Activated naive CD4-positive, alpha-beta T cell treated with anti-CD3 and anti-CD28 coated beads, Interleukin-2, amount 50 U/mL, for 24 hours (primary cell): ENCODE results near the gene RAB8B.
A peak's percentile ranks its signal among the peaks of the same experiment; 100 is the strongest.
"Not testable (repeated sequence)": the region's sequence is repeated elsewhere in the genome, so short reads cannot be mapped to it uniquely, and the experiment has no call there.

Experiments
- H3K27ac Mint-ChIP-seq: one replicate; pipeline ENCODE4 v1.8.0; 2021; ENCODE audit warnings: mild to moderate bottlenecking, mixed read lengths
- H3K27me3 Mint-ChIP-seq: one replicate; pipeline ENCODE4 v1.8.0; 2021; ENCODE audit warnings: mixed read lengths
- H3K36me3 Mint-ChIP-seq: one replicate; pipeline ENCODE4 v1.8.0; 2021; ENCODE audit warnings: mixed read lengths
- H3K4me1 Mint-ChIP-seq: one replicate; pipeline ENCODE4 v1.8.0; 2021; ENCODE audit warnings: mixed read lengths
- H3K4me3 Mint-ChIP-seq: one replicate; pipeline ENCODE4 v1.8.0; 2021; ENCODE audit warnings: mild to moderate bottlenecking, mixed read lengths
- H3K9me3 Mint-ChIP-seq: one replicate; pipeline ENCODE4 v1.8.0; 2021; ENCODE audit warnings: mixed read lengths

RAB8B gene

DNA sequence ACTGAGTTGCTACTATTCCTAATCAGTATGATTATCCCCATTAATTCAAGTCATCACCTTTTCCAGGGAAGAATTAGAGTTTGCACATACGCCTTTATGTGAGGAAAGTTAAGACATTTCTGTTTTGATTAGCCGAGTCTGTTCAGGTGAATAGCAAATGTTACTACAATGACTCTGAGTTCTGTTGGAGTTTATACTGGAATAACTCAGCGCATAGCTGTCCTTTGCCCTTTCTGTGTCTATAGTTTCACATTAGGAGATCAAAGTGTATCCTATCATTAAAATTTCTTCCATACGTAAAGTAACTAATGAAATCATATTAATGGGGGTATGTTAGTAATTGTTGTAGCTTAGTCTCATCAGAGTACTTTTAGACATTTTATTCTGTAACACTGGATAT, 4.9 kb downstream of the RAB8B start:
- peak overlapping the region; percentile 98 for H3K27ac Mint-ChIP-seq
- peaks cover 37% of the 10 kb centered on the region for H3K36me3 Mint-ChIP-seq
- no peaks in the 10 kb centered on the region for H3K27me3 Mint-ChIP-seq
- peak overlapping the region; percentile 96 for H3K4me3 Mint-ChIP-seq
- H3K9me3 Mint-ChIP-seq: no peaks in the 10 kb centered on the region
- peaks cover 67% of the 10 kb centered on the region for H3K4me1 Mint-ChIP-seq

DNA sequence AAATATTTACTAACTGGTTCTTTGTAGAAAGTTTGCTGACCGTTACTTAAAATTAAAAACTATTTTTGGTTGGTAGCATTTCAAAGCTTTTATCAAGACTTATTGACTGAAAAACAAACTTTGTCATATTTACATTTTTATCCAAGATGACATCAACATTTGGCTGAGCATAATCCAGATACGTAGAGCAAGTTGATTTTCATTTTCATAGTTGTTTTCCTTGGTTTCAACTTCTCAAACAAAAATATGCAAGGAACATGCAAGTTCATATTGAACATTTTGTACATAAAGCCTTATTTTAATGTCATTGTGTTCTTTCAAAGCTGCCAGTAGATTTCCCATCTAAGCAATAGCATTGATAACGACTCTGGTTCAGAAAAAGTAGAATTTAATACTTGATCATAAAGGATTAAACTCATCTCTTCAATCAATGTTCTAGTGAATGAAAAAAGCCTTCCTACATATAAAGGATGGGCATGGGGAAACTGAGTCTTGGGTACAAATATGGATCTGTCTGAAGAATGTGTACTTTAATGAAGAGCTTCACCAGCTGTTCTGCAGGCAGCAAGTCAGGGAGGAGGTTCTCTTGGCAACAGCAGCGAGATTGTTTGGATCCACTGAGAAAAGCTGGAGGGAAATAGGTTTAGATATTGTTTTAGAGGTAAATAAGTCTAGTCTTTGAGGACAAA, 5.6 kb downstream of the RAB8B start:
- Mint-ChIP-seq H3K4me1 (peaks cover 74% of the 10 kb centered on the region), H3K27ac (peak overlapping the region; percentile 91), H3K9me3 (no peaks in the 10 kb centered on the region), H3K4me3 (peak overlapping the region; percentile 83), H3K27me3 (no peaks in the 10 kb centered on the region), H3K36me3 (peaks cover 37% of the 10 kb centered on the region)

DNA sequence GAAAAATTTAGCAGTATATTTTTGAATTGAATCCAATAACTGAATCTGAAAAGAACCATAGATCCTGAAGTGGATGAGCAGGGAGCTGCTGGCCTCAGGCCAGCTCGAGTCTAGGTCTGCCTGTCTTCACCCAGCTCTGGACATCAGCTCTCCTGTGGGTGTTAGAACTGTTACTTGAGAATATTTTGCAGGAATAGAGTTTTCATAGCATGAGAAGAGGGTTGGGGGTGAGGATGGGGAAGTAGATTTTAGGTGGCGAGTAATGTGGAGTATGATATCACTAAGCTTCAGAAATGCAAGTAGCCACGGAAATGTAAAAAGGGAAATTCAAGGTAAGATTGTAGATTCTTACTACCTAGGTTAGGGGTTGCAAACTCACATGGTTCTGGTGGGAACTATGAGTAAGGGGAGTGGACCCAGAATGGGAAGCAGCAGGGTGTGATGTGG, 6.2 kb downstream of the RAB8B start:
- Mint-ChIP-seq H3K36me3 (peaks cover 37% of the 10 kb centered on the region), H3K27ac (peak overlapping the region; percentile 91), H3K27me3 (no peaks in the 10 kb centered on the region), H3K9me3 (no peaks in the 10 kb centered on the region), H3K4me1 (peaks cover 80% of the 10 kb centered on the region), H3K4me3 (peak overlapping the region; percentile 83)

DNA sequence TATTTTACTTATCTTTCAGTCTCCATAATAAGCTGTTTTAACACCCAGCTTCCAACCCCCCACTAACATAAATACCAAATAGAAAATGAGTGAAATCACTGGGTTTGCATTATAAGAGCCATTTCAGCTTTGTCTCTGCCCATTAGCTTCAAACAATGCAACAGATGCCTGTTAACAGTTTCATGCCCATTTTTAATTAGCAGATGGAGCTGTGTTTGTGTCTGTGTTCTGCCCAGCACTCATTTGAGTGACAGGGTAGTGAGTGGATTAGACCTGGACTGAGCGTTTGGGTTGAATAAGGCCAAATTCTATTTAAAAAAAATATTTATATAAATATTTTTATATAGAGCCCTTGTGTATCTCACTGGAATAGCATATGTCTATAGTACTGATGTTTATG, 7.4 kb downstream of the RAB8B start:
- peaks cover 35% of the 10 kb centered on the region for H3K36me3 Mint-ChIP-seq
- peak overlapping the region; percentile 71 for H3K27ac Mint-ChIP-seq
- H3K27me3 Mint-ChIP-seq: no peaks in the 10 kb centered on the region
- peaks cover 88% of the 10 kb centered on the region for H3K4me1 Mint-ChIP-seq
- H3K4me3 Mint-ChIP-seq: peak overlapping the region; percentile 83
- H3K9me3 Mint-ChIP-seq: no peaks in the 10 kb centered on the region

DNA sequence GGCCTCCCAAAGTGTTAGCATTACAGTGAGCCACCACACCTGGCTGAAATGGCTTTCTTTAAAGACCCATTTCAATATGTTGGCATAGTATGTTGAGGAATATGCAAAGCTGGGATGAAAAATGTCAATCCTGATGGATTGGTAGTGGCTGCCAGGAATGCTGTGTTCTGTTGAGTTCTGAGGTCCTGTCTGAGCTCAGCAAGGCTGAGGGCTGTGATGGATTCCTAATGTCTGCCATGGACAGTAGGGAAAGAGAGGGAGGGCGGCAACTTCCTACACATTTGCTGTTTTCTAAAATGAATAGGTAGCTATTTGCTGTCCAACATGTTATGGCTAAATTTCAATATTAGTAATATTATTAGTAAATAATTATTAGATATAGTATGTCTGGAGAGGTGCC, 8.2 kb downstream of the RAB8B start:
- Mint-ChIP-seq H3K4me3 (peak overlapping the region; percentile 76), H3K4me1 (peaks cover 87% of the 10 kb centered on the region), H3K36me3 (peaks cover 35% of the 10 kb centered on the region), H3K27me3 (no peaks in the 10 kb centered on the region), H3K27ac (peak overlapping the region; percentile 89), H3K9me3 (no peaks in the 10 kb centered on the region)

DNA sequence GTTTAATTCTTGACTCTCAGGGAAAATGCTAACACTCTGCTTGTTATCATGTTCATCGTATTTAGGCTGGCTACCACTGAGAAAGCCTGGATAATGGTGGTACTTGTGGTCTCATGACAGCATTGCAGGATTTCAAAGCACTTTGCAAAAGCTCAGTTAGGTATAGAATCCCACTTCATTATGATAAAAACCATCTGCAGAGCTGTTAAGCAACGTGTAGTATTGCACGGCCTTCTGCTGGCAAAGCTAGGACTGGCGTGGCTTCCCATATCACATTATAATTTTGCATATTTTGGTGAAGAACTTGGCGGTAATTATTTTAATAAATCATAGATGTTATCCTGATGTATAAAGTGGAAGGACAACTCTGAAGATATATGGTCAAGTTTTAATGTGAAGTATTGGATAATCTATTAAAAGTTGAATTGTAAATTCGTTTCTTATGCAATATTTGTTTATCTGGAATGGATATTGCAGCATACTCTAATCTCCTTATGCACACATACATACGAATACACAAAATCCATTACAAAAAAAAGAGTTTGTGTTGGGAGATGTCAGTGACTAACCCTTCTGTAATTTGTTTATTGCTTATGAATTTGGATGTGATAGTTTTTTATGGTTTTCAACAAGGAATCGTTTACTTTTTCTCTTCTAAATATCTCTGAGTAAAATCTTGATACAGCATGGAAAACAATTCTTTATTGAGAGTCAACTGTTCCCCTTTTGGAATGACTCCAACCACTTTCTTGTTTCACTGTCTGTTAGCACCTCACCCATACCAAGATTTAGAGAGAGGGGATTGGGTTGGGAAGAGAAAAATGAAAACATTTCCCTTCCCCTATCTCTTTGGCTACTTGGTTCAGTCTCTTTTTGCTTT, 9.2 kb downstream of the RAB8B start:
- Mint-ChIP-seq H3K9me3 (no peaks in the 10 kb centered on the region), H3K27me3 (no peaks in the 10 kb centered on the region), H3K27ac (peak overlapping the region; percentile 85), H3K36me3 (peaks cover 36% of the 10 kb centered on the region), H3K4me3 (peak overlapping the region; percentile 49), H3K4me1 (peaks cover 94% of the 10 kb centered on the region)

DNA sequence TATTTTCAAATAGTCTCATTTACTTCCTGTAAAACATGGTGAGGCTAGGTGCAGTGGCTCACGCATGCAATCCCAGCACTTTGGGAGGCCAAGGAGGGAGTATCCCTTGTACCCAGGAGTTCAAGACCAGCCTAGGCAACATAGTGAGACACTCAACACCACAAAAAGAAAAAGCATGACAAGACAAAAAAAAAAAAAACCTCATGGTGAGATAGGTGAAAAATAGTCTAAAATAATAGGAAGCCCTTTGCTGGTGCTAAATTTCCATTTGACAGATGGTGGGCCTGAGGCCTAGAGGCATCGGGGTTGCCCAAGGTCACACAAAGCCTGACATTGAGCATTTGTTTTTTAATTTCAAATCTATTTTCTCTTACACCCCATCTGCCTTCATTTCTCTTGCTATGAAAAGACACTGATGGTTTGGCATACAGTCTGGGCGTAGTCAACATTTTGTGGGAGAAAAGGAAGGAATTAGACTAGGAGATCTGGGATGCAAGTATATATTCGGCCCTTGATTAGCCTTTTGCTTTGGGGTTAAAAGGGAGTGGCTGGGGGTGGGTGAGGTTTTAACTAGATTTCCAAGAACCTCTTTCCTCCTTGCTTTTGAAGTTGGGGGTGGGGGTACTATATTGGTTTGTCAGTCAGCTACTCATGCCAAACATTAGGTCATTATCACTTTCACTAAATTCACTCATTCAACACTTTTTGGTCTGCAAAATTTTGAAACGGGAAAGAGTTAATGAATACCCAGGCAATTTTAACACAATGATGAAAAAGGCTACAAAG, 11.3 kb downstream of the RAB8B start:
- no peaks in the 10 kb centered on the region for H3K9me3 Mint-ChIP-seq
- peaks cover 27% of the 10 kb centered on the region for H3K36me3 Mint-ChIP-seq
- H3K4me3 Mint-ChIP-seq: peak overlapping the region; percentile 69
- H3K27ac Mint-ChIP-seq: peak overlapping the region; percentile 90
- H3K4me1 Mint-ChIP-seq: peaks cover 95% of the 10 kb centered on the region
- no peaks in the 10 kb centered on the region for H3K27me3 Mint-ChIP-seq

DNA sequence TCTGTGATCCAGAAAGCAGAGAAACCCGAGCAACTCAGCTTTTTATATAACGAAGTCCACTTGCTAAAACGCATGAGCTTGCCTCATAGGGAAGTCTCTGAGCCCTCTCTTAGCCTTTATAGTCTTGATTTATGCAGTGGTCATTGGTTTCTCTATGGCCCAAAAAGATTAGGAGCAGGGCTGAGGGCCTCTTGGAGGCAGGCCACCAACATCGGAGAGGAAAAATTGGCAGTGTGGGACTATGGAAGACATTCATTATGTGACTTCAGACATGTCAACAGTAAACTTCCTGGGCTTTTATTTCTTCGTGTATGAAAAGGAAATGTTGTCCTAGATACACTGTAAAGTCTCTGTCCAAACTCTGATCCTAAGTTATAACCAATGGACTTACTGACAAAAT, 13.5 kb downstream of the RAB8B start:
- Mint-ChIP-seq H3K9me3 (no peaks in the 10 kb centered on the region), H3K4me3 (peak overlapping the region; percentile 28), H3K27ac (peak overlapping the region; percentile 30), H3K27me3 (no peaks in the 10 kb centered on the region), H3K36me3 (peaks cover 40% of the 10 kb centered on the region), H3K4me1 (peaks cover 95% of the 10 kb centered on the region)

DNA sequence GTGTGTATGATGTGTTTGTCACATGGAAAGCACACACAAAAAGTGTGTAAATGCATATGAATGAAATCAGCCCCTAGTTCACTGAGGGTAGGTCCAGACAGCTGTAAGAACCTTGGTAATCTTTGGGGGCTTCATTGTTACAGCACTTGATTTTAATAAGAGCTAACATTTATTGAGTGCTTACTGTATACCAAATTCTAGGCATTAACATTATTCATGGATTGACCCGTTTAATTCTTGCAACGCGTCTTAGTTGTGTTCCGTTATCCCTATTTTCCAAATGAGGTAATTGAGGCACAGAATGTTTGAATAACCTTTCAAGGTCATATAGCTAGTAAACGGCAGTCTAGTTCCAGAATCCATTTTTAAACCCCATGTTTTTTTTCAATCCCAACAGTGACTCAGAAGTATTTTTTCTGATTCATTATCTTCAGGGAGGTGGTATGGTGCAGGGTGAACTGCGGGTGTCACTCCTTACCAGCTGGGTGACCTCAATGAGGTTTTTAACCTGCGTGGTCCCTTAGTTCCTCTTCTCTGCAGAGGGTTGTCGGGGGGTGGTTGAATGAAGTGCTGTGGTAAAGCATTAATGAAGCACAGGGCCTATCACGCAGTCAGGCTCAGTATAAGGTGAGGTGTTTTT, 14.2 kb downstream of the RAB8B start:
- Mint-ChIP-seq H3K27me3 (no peaks in the 10 kb centered on the region), H3K4me3 (peak overlapping the region; percentile 71), H3K27ac (peak overlapping the region; percentile 90), H3K4me1 (peaks cover 95% of the 10 kb centered on the region), H3K9me3 (no peaks in the 10 kb centered on the region), H3K36me3 (peaks cover 39% of the 10 kb centered on the region)

DNA sequence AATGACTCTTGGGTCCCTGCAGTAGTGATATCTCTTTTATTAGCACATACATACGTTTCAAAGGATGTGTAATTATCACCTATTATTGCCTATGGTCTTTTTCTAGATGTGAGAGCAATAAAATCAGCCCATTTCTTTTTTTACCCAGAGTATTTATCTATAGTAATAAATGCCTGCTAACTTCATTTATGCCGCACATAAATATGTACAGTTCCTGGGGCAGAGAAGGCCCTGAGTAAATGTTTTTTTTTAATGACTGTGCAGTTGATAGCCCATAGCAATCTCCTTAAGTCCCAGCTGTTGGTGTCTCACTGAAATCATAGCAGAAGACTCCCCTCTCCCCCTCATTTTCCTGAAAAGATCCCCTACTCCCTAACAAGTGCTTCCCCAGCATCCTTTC, 16.7 kb downstream of the RAB8B start:
- Mint-ChIP-seq H3K9me3 (peaks cover 4% of the 10 kb centered on the region), H3K4me3 (peak overlapping the region; percentile 6), H3K27ac (peak overlapping the region; percentile 71), H3K36me3 (peaks cover 42% of the 10 kb centered on the region), H3K27me3 (no peaks in the 10 kb centered on the region), H3K4me1 (peaks cover 94% of the 10 kb centered on the region)

DNA sequence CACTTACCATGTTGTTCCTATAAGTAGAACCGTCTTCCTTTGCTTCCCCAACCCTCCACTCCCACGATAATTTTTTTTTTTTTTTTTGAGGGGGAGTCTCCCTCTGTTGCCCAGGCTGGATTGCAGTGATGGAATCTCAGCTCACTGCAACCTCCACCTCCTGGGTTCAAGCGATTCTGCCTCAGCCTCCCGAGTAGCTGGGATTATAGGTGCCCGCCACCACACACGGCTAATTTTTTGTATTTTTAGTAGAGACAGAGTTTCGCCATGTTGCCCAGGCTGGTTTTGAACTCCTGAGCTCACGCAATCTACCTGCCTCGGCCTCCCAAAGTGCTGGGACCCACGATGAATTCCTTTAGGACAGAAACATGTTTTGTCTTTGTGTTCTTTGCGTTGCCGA, 19.4 kb downstream of the RAB8B start:
- peak overlapping the region; percentile 1 for H3K4me3 Mint-ChIP-seq
- not testable (repeated sequence) for H3K27me3 Mint-ChIP-seq, H3K9me3 Mint-ChIP-seq
- H3K27ac Mint-ChIP-seq: peak overlapping the region; percentile 51
- peaks cover 96% of the 10 kb centered on the region for H3K4me1 Mint-ChIP-seq
- peaks cover 39% of the 10 kb centered on the region for H3K36me3 Mint-ChIP-seq

DNA sequence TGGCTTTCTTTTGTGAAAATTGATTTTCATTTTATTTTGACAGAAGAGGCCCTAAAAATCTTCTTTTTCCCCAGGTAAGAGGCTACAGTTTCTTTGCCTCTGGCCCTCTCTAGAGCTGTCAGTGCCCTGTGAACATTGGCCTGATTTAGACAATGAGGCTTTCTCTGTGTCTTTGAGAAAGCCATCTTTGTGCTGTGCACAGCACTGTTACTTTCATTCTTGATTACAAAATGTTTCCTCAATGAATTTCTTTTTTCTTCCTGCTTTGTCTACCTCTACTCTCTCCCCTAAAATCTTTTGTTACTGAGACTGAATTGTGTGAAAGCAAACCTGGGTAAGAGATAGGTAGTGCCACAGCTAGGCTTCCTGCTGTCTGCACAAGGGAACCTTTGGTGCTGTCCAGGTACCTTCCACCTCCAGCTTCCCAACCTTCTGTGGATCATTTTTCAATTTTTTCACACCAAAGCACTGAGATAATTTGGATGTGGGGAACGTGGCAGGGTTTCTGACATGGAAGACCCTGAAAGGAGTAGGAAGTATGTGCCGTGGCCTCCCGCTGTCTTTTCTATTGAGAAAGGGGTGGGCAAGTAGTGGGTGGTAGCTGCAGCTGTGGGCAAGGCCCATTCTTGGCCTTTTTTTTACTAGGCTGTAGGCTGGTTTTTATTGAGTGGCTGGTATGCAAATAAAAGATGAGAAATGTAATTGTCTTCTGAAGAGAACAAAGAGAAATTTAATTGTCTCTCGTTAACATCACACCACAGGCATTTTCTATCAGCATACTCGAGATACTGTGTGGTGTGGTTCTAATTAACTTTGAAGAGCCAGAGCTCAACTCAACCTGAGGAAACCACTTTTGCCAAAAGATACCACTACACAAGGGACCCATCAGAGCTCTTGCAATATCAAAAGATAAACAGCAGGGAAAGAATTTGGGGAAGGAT, 21.0 kb downstream of the RAB8B start:
- Mint-ChIP-seq H3K4me1 (peaks cover 98% of the 10 kb centered on the region), H3K4me3 (peak overlapping the region; percentile 79), H3K27me3 (no peaks in the 10 kb centered on the region), H3K9me3 (peaks cover 7% of the 10 kb centered on the region), H3K36me3 (peaks cover 42% of the 10 kb centered on the region), H3K27ac (peak overlapping the region; percentile 99)

DNA sequence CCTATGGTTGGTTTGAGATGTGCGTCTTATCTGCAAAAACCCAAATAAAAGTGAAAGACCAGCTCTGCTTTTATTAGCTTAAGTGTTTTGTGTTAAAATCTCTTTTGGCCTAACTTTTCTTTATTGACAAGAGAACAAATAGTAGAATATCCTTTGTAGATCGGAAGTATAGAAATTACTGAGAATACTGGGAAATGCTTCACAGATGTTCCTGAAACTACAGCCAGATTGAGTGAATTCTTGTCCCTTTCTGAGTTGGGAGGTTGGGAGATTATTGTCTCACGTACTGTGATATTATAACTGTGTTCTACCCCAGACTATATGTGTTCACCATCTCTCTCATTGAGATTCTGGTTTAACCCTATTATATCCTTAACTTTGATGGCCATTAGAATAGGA, 21.7 kb downstream of the RAB8B start:
- Mint-ChIP-seq H3K4me3 (peak overlapping the region; percentile 79), H3K27ac (peak overlapping the region; percentile 99), H3K4me1 (peaks cover 93% of the 10 kb centered on the region), H3K36me3 (peaks cover 43% of the 10 kb centered on the region), H3K9me3 (peaks cover 7% of the 10 kb centered on the region), H3K27me3 (no peaks in the 10 kb centered on the region)

DNA sequence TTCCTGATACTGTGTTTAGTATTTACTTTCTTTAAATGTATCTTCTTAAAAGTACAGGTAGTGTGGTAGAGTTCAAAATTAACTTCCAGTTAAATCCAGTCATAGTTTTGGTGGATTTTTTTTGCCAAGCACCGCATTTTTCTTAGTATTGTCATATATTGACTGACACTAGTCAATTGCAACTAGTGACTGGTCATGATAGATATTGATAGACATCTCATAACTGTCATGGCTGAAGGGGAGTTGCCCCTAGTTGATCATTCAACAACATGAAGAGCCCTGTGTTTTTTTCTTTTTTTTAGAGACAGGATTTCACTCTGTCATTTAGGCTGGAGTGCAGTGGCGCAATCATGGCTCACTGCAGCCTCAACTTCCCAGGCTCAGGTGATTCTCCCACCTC, 22.1 kb downstream of the RAB8B start:
- peak overlapping the region; percentile 79 for H3K4me3 Mint-ChIP-seq
- H3K27ac Mint-ChIP-seq: peak overlapping the region; percentile 99

More for the DNA sequence above, 22.1 kb downstream of the RAB8B start:
- H3K36me3 Mint-ChIP-seq: peaks cover 38% of the 10 kb centered on the region
- no peaks in the 10 kb centered on the region for H3K27me3 Mint-ChIP-seq
- H3K4me1 Mint-ChIP-seq: peaks cover 89% of the 10 kb centered on the region
- H3K9me3 Mint-ChIP-seq: peaks cover 7% of the 10 kb centered on the region
